Measurements from ENCODE around the gene PELI2.

PELI2 gene, protein sequence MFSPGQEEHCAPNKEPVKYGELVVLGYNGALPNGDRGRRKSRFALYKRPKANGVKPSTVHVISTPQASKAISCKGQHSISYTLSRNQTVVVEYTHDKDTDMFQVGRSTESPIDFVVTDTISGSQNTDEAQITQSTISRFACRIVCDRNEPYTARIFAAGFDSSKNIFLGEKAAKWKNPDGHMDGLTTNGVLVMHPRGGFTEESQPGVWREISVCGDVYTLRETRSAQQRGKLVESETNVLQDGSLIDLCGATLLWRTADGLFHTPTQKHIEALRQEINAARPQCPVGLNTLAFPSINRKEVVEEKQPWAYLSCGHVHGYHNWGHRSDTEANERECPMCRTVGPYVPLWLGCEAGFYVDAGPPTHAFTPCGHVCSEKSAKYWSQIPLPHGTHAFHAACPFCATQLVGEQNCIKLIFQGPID

GRCh38 chr14:56117765-56118610, at the start of gene PELI2:
Gene PELI2, plus strand, starts transcription at chr14:56118411. Its CDS starts 250 bp downstream, at chr14:56118661.
- DNase-seq = peak in 1 of 2 experiments; percentile 51

DNA sequence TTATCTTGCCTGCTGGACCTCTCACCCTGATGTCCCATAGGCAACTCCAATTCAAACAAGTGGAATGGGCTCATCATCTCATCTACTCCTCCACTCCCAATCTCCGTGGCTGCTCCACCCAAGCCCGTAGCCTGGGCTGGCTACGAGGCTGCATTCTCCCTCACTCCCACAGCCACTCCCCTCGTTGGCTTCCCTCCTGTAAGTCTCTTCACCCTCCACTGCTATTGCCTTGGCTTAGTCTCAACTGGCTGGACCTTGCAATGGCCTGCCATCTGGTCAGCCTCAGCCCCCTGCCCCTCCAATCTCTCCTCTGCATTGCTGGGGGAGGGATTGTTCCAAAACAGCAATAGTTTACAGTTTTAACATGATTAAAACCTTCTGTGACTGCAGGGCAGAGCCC, 44.4 kb upstream of the PELI2 start:
- DNase-seq = no peak

DNA sequence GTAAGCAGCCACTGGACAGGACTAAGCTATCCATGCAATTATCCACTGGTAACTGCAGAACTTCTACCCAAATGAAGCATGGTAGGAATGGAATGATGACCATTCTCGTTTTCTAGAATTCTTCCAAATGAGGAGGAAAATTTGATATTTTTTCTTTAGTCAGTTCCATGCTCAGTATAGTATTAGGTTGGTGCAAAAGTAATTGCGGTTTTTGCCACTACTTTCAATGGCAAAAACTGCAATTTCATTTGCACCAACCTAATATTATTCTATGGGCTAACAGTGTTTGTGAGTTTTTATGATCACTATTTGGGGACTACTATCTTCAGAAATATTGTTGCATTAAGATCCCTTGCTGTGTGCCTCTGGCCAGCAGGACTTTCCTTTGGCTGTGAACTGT, 42.9 kb upstream of the PELI2 start:
- DNase-seq = no peak

- DNase-seq = no peak
Measured at GRCh38 chr14:56081139-56081538, 37.1 kb upstream of the PELI2 start.

DNA sequence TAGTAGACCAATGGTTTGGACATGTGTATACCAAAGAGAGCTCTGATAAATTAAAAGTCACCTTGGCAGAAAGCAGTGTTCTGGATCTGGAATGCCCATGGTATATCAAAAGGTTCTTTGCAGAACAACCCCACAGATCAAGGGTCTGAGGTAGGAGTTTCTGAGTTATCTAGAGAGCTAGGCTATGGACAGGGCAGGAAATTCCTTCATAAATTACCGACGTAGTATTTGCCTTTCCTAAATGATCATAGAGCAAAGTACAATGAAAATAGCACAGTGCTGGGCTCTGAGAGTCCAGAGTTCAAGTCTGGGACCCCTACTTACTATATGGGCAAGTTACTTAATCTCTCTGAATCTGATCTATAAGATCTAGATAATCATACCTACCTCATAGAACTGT, 35.3 kb upstream of the PELI2 start:
- no peak for DNase-seq

DNA sequence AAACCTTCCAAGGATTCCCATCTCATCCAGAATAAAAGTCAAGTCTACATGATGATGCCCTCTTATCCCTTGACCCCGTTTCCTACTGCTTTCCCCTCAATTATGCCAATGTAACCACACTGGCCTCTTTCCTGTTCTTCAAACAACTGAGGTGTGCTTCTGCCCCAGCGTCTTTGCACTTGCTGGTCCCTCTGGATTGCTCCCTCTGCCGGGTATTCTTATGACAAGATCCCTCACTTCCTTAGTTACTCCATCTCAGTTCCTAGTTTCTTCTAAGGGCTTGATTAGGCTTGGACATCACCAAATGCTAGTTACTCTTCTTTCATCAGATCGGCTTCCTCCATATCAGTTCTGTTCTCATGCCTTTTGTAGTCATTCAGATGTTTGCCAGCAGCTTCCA, 32.7 kb upstream of the PELI2 start:
- no peak for DNase-seq

DNA sequence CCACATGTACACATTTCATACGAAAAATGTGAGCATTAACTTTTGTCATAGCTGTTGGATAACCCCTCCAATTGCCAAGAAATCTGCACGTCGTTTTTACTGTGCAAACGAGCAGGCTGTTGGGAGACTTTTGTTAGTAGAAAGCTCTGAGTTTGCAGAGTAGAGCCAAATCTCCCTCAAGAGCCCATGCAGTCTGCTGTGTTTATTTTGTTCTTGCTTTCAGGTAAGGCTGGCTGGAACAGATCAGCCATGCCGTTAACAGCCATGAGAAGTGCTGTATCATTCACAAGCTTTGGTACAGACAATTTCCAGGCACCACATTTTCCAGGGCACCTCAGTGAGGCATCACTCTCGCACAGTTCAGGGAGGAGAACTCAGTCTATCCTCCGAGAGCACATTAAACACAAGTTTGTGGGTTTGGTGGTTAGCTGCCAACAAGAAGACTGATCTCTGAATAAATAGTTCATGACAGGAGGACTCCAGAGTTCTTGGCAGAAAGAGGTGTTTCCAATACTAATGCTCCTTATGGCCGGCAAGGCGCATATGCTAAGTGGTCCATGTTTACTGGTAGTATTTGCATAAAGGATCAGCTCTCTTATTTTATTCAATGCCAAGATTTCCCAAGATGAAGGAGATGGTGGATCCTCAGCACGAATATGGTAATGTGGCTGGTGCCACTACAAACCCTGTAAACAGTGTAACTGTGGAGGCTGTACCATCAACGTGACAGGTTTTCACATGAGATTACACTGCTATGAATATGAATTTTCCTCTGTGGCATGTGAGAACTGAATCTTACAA, 30.3 kb upstream of the PELI2 start:
- peak in 1 of 2 experiments; percentile 29 for DNase-seq

DNA sequence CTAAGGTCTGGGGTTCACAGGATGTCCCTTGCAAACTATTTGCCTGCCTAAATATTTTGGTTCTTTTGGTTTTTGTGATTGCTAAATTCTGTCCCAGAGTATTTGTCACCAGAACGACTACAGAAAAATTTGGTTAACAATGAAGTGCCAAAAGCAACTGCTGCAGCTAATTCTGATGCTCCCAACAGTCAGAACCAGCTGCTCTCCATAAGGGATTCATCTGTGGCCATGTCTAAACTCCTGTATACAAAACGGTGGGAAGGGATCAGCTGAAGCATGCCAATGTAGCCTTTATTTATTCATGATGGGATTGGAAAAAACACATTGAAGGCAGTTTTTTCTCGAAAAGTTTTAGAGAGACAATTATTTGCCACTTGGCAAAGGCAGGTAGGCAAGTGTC, 29.3 kb upstream of the PELI2 start:
- no peak for DNase-seq

DNA sequence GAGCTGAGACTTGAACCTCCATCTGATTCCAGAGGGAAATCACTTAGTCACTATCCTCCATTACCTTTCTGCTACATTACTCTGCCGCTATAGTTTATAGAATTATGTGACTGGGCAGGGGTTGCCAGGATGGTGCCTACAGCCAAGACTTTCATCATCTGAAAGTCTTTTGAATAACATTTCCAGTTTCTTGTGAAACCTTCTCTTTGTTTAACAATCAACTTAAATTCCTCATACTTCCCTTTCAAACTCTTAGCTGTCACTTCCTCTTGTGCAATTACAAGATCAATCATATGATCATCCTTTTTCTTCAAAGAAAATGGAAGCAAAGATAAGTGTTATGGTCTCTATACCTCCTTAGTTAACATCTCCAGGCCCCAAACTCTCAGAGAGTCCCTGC, 25.4 kb upstream of the PELI2 start:
- DNase-seq = no peak

GRCh38 chr14:56094076-56094475, 24.1 kb upstream of the PELI2 start:
- DNase-seq = no peak

DNA sequence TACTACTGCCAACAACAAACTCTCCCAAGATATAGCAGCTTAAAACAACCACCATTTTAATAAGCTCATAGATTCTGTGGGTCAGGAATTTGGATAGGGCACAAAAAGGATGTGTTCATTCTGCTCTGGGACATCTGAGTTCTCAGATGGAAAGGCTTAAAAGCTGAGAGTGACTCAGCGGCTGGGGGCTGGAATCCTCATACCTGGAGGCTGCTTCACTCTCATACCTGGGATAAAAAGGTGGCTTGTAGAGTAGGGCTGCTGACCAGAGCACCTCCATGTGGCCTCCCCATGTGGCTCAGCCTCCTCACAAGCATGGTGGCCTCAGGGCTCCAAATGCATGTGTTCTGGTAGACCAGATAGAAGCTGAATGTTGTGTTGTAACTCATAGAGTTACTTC, 20.2 kb upstream of the PELI2 start:
- DNase-seq = no peak

- DNase-seq = no peak
Measured at GRCh38 chr14:56099081-56099797, 19.0 kb upstream of the PELI2 start.

DNA sequence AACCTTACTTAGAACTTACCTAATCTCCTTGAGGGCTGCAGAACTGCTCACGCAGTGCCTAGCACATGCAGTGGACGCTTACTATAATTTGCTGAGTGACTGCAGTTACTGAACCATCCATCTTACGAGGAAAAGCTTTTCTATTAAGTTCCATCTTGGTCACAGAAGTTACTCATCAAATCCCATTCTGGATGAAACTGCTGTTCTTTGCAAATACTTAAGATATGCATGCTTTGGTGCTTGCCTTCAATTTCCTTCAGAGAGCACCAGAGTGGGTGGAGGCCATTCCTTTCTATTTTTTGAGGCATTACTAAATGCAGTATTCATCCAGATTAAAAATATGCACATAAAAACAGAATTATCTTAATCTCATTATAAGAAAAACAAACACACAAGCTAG, 17.7 kb upstream of the PELI2 start:
- no peak for DNase-seq

- no peak for DNase-seq
Measured at GRCh38 chr14:56102941-56103340, 15.3 kb upstream of the PELI2 start.

GRCh38 chr14:56107615-56108014, 10.6 kb upstream of the PELI2 start:
- DNase-seq = no peak

DNA sequence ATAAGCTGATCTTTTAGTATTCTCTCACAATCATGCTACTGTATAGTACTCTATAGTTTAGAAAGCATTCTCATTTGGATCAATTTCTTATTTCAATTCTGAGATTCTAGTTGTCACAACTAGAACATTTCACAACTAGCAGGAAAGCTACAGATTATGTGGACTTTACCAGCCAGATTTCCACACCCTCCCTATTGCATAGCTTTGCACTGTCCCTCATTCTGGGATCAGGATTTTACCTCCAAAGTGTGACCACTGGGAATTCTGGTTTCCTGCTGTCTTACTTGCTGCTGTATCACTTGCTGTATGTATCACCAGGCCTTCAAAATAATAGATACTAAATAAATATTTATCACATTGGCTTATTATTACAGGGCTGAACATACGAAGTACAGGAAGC, 10.2 kb upstream of the PELI2 start:
- DNase-seq = no peak

DNA sequence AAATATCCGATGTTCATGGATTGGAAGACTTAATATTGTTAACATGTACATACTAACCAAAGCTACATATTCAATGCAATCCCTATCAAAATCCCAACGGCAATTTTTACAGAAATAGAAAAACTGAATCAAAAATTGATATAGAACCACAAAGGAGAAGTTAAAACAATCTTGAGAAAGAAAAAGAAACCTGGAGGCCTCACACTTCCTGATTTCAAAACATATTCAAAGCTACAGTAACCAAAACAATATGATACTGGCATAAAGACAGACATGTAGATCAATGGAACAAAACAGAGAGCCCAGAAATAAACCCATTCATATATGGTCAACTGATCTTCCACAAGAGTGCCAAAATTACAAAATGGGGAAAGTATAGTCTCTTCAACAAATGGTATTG, 5.4 kb upstream of the PELI2 start:
- no peak for DNase-seq

DNA sequence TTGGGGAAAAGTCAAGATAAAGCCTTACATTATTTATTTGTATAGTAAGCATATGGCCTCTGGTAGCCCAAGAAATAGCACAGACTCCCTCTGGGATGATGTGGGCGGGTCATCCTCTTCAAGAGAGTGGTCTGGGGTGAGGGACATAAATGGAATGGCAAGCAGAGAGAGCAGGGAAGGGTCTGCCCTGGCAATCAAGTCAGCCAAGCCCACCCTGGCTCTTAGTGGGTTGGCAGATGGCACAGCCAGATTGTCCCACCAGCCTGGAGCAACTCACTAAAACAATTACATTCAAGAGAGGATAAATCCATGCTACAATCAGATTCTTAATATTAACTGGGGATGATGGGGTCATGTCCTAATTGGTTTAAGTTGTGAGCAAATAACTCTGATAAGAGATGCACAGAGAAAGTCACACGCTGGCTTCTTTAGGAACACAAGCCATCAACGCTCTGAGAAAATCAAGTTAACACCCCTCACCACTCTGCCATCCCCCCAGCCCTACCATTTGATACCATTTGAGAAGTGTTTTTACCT, 2.8 kb upstream of the PELI2 start:
- no peak for DNase-seq

GRCh38 chr14:56115976-56116893, 2.0 kb upstream of the PELI2 start:
- DNase-seq = no peak

DNA sequence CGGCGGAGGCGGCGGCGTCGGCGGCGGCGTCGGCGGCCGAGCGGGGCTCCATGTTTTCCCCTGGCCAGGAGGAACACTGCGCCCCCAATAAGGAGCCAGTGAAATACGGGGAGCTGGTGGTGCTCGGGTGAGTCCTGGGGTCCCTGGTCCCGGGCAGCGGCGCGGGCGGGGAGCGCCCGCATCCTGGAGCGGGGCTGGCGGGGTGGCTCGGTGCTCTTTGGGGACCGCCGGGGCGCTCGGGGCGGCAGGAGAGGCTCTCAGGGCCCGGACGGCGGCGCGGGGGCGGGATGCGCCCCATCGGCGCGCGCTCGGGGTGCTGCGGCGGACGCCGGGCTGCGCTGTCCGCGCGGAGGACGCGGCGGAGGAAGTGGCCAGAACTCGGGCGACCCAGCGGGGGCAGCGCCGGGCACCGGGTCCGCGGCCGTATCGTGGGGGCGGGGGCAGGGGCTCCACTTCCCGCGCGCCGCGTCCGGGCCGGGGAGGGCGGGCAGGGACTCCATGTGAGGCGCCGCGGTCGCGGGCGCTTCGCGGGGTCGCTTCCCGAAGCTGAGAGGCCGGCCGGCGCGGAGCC, 485 bp downstream of the PELI2 start:
- DNase-seq = no peak

Measured in cerebellar nuclear complex (tissue), 1 donor.